ENCODE measurements around the gene ADCY5.
"Not testable (repeated sequence)": the region's sequence is repeated elsewhere in the genome, so short reads cannot be mapped to it uniquely, and the experiment has no call there.

ADCY5 gene

DNA sequence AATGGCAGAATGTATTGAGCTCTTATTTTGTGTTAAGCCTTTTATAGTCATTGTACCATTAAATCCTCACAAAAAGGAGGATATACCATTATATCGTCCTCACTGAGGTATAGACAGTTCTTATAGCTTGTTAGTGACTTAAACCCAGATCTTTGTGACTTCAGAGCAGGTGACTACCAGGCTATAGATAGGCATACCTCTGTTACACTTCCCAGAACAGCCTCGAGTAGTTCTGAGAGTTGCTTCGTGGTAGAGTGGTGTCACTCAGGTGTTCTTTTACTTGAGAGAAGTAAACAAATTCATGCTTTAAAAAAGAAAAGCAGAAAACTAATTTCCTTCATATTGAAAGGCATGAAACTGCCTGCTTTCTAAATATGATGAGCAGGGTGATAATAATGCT lies 187.2 kb downstream of the ADCY5 start:
- DNase-seq (ENCODE audit: low spot score), result no peak

DNA sequence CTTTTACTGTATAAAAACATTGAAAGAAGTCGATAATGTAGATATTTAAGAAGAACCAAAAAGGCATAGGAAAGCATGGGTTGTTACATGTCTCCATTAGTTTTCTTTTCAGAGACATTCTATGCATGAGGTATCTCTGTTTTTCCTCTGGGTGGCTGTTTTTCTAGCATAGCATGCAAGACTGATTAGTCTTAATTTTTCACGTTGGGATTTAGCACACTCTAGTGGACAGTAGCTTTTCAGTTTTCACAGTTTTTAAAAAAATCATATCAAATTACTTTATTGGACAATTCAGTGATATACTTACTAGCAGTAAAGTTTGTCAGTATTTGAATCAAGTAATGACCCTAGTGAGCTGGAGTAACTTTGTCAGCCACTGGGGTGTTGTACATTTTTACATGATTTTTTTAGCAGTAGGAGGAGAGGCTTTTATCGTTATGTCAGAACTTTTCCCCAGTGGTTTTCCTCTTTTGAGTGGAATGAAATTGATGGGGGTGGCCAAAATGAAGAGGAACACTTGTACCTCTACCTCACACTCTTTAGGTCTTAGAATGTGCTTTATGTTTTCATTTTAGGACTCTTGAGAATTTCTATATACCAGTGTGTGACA lies 190.0 kb downstream of the ADCY5 start:
- DNase-seq (ENCODE audit: low spot score), result peak; percentile 84

DNA sequence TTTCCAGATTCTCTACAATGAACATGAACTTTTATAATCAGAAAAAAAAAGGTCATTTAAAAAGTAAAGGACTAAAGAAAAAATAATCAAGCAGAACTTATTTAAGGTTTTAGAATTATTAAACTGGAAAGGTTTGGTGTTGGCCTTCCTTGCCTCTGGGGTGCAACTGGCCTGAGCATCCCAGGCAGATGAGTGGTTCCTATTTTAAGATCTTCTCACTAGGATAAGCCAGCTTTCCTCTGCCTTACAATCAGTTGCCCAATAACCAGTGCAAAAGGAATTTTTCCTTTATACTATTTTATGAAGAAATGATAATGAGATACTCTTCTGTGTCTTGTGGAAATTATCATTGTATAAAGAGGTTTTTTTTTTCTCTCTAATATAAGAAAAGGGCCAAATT lies 190.5 kb downstream of the ADCY5 start:
- no peak for DNase-seq (ENCODE audit: low spot score)

DNA sequence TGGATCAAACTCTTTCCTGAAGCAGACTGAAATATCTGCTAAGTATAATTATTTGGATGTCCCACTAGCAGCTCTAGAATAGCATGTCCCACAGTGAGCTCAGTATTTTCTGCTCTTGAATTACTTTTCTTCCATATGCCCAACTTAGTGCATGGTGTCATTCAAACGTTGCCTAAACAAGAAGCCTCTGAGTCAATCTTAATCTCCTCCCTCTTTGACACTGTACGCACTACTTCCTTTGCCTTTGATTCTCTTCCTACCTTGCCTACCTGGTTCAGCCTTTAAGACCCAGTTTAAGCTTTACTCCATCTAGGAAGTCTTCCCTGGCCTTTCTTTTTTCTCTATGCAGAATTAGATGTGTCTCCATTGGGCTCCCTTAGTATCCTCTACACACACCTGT lies 192.6 kb downstream of the ADCY5 start:
- DNase-seq (ENCODE audit: low spot score), result no peak

DNA sequence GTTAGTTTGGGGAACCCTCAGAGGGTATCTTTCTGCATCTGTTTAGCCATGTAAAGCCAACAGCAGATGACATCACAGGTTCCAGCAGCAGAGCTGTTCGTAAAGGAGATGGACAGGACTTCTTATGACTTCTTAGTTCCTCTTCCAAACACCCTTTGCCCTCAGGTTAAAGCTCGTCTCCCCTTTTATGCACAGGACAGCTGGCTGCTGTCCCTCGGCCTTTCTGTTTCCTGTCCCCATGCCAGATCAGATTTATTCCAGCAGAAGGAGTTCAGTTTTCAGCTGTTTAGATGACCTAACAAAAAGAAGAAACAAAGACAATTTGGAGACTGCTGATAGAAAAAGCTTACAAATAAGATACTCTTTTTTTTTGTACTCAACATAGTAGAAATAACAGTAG lies 202.0 kb downstream of the ADCY5 start:
- no peak for DNase-seq (ENCODE audit: low spot score)

DNA sequence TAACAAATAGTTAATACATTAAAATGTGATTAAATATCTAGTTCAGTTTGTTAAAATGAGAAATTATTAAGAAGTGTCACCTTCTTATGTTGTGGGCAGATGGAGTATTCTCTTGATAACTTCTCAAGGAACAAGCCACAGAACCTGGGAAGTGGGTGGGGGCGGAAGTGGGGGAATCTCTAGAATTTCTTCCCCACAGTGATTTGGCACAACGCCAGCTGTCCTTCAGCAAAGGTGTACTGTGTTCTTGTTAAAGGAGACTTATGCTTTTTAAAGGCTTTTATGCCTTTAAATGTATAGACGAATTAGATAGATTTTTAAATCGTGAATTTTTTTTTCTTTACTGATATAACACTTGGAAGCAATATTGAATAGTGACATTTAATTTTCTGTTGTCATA lies 204.8 kb downstream of the ADCY5 start:
- no peak for DNase-seq (ENCODE audit: low spot score)

DNA sequence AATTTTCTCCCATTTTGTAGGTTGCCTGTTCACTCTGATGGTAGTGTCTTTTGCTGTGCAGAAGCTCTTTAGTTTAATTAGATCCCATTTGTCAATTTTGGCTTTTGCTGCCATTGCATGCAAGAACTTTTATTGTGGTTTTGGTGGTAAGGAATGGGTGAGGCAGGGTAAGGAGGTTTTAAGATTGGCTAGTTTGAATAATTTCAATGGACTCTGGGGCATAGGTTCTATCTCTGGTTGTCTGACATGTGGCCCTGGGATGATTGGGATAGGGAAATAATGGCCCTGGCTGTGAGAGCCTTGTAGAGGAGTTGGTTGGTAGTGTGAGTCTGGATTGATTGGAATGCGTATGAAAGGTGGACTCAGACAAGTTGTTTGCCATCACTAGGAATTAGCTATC lies 209.1 kb downstream of the ADCY5 start:
- no peak for DNase-seq (ENCODE audit: low spot score)

DNA sequence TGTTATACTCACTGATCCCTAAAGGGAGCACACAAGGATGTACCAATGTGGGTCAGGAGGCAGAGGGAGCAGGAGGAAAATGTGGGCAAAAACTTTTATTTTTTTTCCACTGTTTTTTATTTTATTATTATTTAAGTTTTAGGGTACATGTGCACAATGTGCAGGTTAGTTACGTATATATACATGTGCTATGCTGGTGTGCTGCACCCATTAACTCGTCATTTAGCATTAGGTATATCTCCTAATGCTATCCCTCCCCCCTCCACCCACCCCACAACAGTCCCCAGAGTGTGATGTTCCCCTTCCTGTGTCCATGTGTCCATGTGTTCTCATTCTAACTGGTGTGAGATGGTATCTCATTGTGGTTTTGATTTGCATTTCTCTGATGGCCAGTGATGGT lies 209.7 kb downstream of the ADCY5 start:
- DNase-seq (ENCODE audit: low spot score), result not testable (repeated sequence)

DNA sequence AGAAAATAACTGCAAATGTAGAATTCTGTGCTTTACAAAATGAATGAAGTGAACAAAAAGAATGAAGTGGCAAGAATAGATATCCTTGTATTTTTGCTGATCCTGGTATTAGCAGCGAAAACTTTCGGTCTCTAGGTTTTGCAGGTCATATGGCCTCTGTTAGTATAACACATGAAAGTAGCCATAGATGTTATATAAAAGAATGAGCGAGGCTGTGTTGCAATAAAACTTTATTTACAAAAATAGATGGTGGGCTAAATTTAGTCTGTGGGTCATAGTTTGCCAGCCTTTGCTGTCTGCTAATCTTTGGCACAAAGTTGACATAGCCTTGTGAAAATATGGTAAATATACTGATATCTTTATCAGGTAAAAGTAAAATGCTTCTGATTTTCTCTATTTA lies 212.0 kb downstream of the ADCY5 start:
- DNase-seq (ENCODE audit: low spot score), result no peak
